ENCODE results near the gene SLC25A25. TPM values are rescaled to one million over a fixed set of nuclear protein-coding genes. Genes with fewer than 3 reads are reported as not detected.

Gene SLC25A25
- total and polyA plus RNA-seq, 9 of the 15 experiments (the other 6 are each of a cell fraction or from before 2014, with no cell fraction given) = 0.07 to 35.9 (median 23.2) TPM

DNA sequence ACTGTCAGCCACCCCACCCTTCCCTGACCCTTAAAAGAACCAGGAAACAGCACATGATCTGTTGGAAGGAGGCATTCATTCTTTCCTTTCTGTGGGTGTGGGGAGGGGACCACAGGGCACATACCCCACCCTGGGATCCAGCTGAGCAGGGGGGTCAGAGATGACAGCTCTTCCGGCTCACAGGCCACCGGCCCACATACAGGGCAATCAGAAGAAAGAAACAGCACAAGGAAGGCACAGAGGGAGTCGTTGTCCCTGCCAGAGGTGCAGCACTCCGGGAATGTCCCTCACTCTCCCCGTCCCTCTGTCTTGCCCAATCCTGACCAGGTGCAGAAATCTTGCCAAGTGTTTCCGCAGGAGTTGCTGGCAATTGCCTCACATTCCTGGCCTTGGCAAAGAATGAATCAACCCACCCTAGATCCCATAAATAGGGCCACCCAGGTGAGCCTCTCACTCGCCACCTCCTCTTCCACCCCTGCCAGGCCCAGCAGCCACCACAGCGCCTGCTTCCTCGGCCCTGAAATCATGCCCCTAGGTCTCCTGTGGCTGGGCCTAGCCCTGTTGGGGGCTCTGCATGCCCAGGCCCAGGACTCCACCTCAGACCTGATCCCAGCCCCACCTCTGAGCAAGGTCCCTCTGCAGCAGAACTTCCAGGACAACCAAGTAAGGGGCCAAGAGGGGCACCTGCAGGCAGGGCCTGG is 81.1 kb downstream of the SLC25A25 start, which contains the start of gene LCN2:
Gene LCN2 (plus strand): TSS at position 453 of the 701 bp plus-strand sequence. CDS start 73 bp downstream, at position 526.
- Histone ChIP-seq H3K4me2 (ENCODE audit: insufficient read depth, low read length) (peak within 1 kb of the TSS; percentile 61), H4K20me1 (replicated peaks; ENCODE audit: control insufficient read depth, insufficient read depth, low read length) (no peaks in the 10 kb centered on the region), H3K36me3 (ENCODE audit: control insufficient read depth, insufficient read depth, low read length) (no peaks in the 10 kb centered on the region), H3K27me3 (ENCODE audit: control insufficient read depth in 2 of 2, insufficient read depth in 2 of 2, low read length in 2 of 2) (no peaks in the 10 kb centered on the region), H3K9me1 (ENCODE audit: control insufficient read depth, insufficient read depth, low read length) (peaks cover 8% of the 10 kb centered on the region), H3K4me1 (replicated peaks in 1 of 2; ENCODE audit: control insufficient read depth in 2 of 2, insufficient read depth in 2 of 2, low read length in 2 of 2) (peaks cover 19 to 78% of the 10 kb centered on the region in 2 experiments), H3K9me3 (replicated peaks; ENCODE audit: control insufficient read depth, insufficient read depth, low read depth, low read length) (no peaks in the 10 kb centered on the region), H3K27ac (ENCODE audit: extremely low read depth, low read depth, low read length) (peak within 1 kb of the TSS; percentile 9; the same call in 1 of the 3 replicates), H3K79me2 (ENCODE audit: control insufficient read depth, insufficient read depth, low read length) (no peaks in the 10 kb centered on the region), H3K4me3 (no peak within 1 kb of the TSS), H2AFZ (ENCODE audit: low read depth, low read length) (peak within 1 kb of the TSS; percentile 94), H3K9ac (ENCODE audit: insufficient read depth in 1 of 2, low read depth in 2 of 2, low read length in 2 of 2) (peak within 1 kb of the TSS; percentile 10 to 82)
- POLR2A ChIA-PET = interaction anchor here (1.1 to 3.6 kb wide), 3 partner anchors 11 to 12 kb away, joined by 3 to 37 read pairs (median 4); partner anchors contain the start of gene BBLN
- CTCF ChIA-PET (ENCODE audit: low intra/inter-chr PET ratio) = no interaction called here
- DNase-seq (ENCODE audit: extremely low read depth in 1 of 4, low spot score in 3 of 4) (peak in 3 of 4 experiments; percentile 16 to 22 (median 20)), FAIRE-seq (no peak), ATAC-seq (no peak)
- 77% methylated on average over 9 of the region's 9 CpGs for WGBS (ENCODE audit: insufficient coverage, low coverage, missing lambda C conversion rate)
- in situ Hi-C loops (cut with MboI) (no loop called here), intact Hi-C loops (cut with micrococcal nuclease) (no loop called here)
- no TSS peak for BruUV-seq (replicated peaks)
- 0 out of 2 replicates have a peak, but pooled peaks have one; percentile 20 for TF ChIP-seq CEBPB (tag; IDR thresholded peaks at IDR 0.05)
- TF ChIP-seq NR4A1 (CRISPR knock-in tag; IDR thresholded peaks at IDR 0.05) = 0 out of 2 replicates have a peak, but pooled peaks have one; percentile 55
- TF ChIP-seq NR4A1 (tag; IDR thresholded peaks at IDR 0.05) = no peak
- 0 out of 6 replicates have a peak, but pooled peaks of 1 of the 3 experiments have one; percentile 18 for TF ChIP-seq ZBTB11 (CRISPR knock-in tag; IDR thresholded peaks at IDR 0.05)
- TF ChIP-seq ATF1 (CRISPR knock-in tag; IDR thresholded peaks at IDR 0.05) = no peak
- no peak for TF ChIP-seq ATF1 (tag; IDR thresholded peaks at IDR 0.05)
- TF ChIP-seq BRF1 (IDR thresholded peaks at IDR 0.05; ENCODE audit: borderline replicate concordance, extremely low read depth, insufficient read length) = no peak
- TF ChIP-seq MYC (IDR thresholded peaks at IDR 0.05; ENCODE audit: low read depth, low read length) = no peak
- peak; percentile 17; the same call in 1 of the 2 replicates for TF ChIP-seq MYC (CRISPR knock-in tag; IDR thresholded peaks at IDR 0.05; ENCODE audit: borderline replicate concordance, low read depth)
- TF ChIP-seq, protein P1, sequence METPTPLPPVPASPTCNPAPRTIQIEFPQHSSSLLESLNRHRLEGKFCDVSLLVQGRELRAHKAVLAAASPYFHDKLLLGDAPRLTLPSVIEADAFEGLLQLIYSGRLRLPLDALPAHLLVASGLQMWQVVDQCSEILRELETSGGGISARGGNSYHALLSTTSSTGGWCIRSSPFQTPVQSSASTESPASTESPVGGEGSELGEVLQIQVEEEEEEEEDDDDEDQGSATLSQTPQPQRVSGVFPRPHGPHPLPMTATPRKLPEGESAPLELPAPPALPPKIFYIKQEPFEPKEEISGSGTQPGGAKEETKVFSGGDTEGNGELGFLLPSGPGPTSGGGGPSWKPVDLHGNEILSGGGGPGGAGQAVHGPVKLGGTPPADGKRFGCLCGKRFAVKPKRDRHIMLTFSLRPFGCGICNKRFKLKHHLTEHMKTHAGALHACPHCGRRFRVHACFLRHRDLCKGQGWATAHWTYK (CRISPR knock-in tag; IDR thresholded peaks at IDR 0.05) = no peak
- 0 out of 2 replicates have a peak, but pooled peaks have one; percentile 42 for TF ChIP-seq TCF15 (CRISPR knock-in tag; IDR thresholded peaks at IDR 0.05)
- TF ChIP-seq MAZ (CRISPR knock-in tag; conservative IDR thresholded peaks at IDR 0.05 in 1 of 2, IDR thresholded peaks at IDR 0.05 in 1 of 2) = 0 out of 4 replicates have a peak, but pooled peaks of 1 of the 2 experiments have one; percentile 13
